Measurements from ENCODE around the gene CDK14. TPM values are rescaled to one million over a fixed set of nuclear protein-coding genes. Genes with fewer than 3 reads are reported as not detected.

The CDK14 gene
- total and polyA plus RNA-seq, 2 donors (not counting 1 experiment from before 2014, with no cell fraction given) = 42.1 to 167 TPM

DNA sequence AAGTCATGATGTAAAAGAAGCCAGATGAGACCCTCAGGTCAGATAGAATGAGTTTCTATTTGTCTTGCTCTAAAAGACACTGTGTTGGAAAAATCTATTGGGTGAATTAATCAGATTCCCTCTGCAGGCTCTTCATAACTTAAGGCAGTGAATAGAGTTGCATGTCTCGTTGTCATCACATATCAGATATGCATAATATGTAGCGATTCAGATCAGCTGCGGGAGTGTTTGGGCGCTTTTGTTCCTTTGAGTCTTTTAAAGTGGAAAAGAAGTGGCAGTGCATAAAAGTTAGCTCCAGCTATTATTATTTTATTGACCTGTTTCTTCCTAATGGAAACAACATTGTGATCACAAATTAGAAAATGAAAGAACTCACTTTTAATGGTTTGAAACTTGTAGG, 84.4 kb downstream of the CDK14 start:
- H3K79me2 ChIP-seq (ENCODE audit: control insufficient read depth, insufficient read depth, low read length) = peaks cover 65% of the 10 kb centered on the region
- H3K9me3 ChIP-seq (ENCODE audit: control extremely low read depth in 1 of 3, control insufficient read depth in 2 of 3, insufficient read depth in 1 of 3, low read length in 2 of 3) = no peaks in the 10 kb centered on the region
- Mint-ChIP-seq H3K27ac (no peak overlapping the region), H3K9me3 (ENCODE audit: insufficient read depth) (no peaks in the 10 kb centered on the region), H3K4me3 (no peak overlapping the region), H3K27me3 (no peaks in the 10 kb centered on the region), H3K4me1 (peaks cover 22% of the 10 kb centered on the region)
- no peak overlapping the region for H3K27ac ChIP-seq (ENCODE audit: low read length in 2 of 2)
- H3K4me3 ChIP-seq (ENCODE audit: control extremely low read depth in 1 of 5, extremely low read depth in 1 of 5, insufficient read depth in 1 of 5, low read depth in 2 of 5, low read length in 4 of 5) = no peak overlapping the region
- no peak for DNase-seq
- no peak overlapping the region for H3K4me2 ChIP-seq (replicated peaks; ENCODE audit: low read depth, low read length, poor library complexity, severe bottlenecking)
- CTCF ChIA-PET = no interaction called here
- no peaks in the 10 kb centered on the region for H3K36me3 ChIP-seq (replicated peaks in 1 of 2; ENCODE audit: control extremely low read depth in 1 of 2, control insufficient read depth in 1 of 2, extremely low read depth in 1 of 2, insufficient read depth in 2 of 2, low read length in 1 of 2)
- no peak overlapping the region for H3K9ac ChIP-seq (ENCODE audit: low read length)
- WGBS (ENCODE audit: insufficient coverage) = no CpG with 5 or more reads among the region's 4 CpGs
- ATAC-seq (ENCODE audit: low read depth) = no peak
- TF ChIP-seq CTCF (IDR thresholded peaks at IDR 0.05) (no peak), EZH2 (IDR thresholded peaks at IDR 0.05; ENCODE audit: borderline replicate concordance, insufficient read depth, low read depth, low read length, poor library complexity, severe bottlenecking) (no peak)
- POLR2A ChIA-PET = no interaction called here
- no peaks in the 10 kb centered on the region for H3K27me3 ChIP-seq (replicated peaks in 1 of 4; ENCODE audit: control extremely low read depth in 1 of 4, control insufficient read depth in 3 of 4, insufficient read depth in 4 of 4, low read length in 3 of 4)
- H2AFZ ChIP-seq (ENCODE audit: insufficient read depth, low read depth, low read length, poor library complexity, severe bottlenecking) = no peak overlapping the region
- intact Hi-C loops (cut with micrococcal nuclease) = no loop called here
- no peaks in the 10 kb centered on the region for H3K4me1 ChIP-seq (ENCODE audit: control insufficient read depth in 2 of 2, insufficient read depth in 2 of 2, low read length in 2 of 2)
- H4K20me1 ChIP-seq (ENCODE audit: control insufficient read depth, insufficient read depth, low read length, poor library complexity, severe bottlenecking) = no peaks in the 10 kb centered on the region

DNA sequence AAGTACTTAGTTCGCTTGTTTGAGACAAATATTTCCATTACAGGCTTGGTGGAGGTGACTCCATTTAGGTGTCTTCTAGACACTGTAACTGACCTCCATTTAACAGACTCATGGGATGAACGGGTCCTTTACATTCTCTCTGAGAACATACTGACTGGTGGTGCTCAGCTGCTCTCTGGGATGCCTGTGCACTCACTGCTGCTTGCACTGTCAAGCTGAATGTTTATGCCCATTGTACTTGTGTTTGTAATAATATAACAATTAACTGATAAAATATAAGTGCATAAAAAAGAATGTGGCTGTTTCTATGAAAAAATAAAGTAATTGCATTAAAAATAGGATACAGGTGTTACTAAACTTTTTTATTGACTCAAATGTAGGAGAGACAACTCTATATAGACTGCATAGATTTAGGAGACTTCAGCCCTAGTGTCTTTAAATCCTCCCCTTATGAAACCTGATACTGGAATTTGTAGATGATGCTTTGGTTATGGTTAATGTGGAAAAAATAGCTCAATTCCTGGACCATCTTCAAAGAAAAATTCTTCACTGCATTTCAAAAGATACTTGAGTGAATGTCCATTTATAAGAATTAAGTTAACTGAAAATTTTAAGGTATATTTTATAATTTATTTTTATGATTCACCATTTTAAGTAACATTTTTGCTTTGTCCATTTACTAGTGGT, 85.4 kb downstream of the CDK14 start:
- Histone ChIP-seq H3K9me3 (ENCODE audit: control extremely low read depth in 1 of 3, control insufficient read depth in 2 of 3, insufficient read depth in 1 of 3, low read length in 2 of 3) (no peaks in the 10 kb centered on the region), H3K4me2 (replicated peaks; ENCODE audit: low read depth, low read length, poor library complexity, severe bottlenecking) (no peak overlapping the region), H3K9ac (ENCODE audit: low read length) (no peak overlapping the region), H3K4me1 (ENCODE audit: control insufficient read depth in 2 of 2, insufficient read depth in 2 of 2, low read length in 2 of 2) (no peaks in the 10 kb centered on the region), H3K36me3 (replicated peaks in 1 of 2; ENCODE audit: control extremely low read depth in 1 of 2, control insufficient read depth in 1 of 2, extremely low read depth in 1 of 2, insufficient read depth in 2 of 2, low read length in 1 of 2) (no peaks in the 10 kb centered on the region), H3K27ac (ENCODE audit: low read length in 2 of 2) (no peak overlapping the region), H2AFZ (ENCODE audit: insufficient read depth, low read depth, low read length, poor library complexity, severe bottlenecking) (no peak overlapping the region), H4K20me1 (ENCODE audit: control insufficient read depth, insufficient read depth, low read length, poor library complexity, severe bottlenecking) (no peaks in the 10 kb centered on the region), H3K79me2 (ENCODE audit: control insufficient read depth, insufficient read depth, low read length) (peaks cover 57% of the 10 kb centered on the region), H3K4me3 (ENCODE audit: control extremely low read depth in 1 of 5, extremely low read depth in 1 of 5, insufficient read depth in 1 of 5, low read depth in 2 of 5, low read length in 4 of 5) (no peak overlapping the region), H3K27me3 (replicated peaks in 1 of 4; ENCODE audit: control extremely low read depth in 1 of 4, control insufficient read depth in 3 of 4, insufficient read depth in 4 of 4, low read length in 3 of 4) (no peaks in the 10 kb centered on the region)
- no peak for ATAC-seq (ENCODE audit: low read depth)
- CTCF ChIA-PET = interaction anchor here (0.6 kb wide), 1 partner anchor 582 kb away, joined by 3 read pairs; no protein-coding TSS in a partner anchor
- POLR2A ChIA-PET = no interaction called here
- Mint-ChIP-seq H3K27me3 (no peaks in the 10 kb centered on the region), H3K9me3 (ENCODE audit: insufficient read depth) (no peaks in the 10 kb centered on the region), H3K4me3 (no peak overlapping the region), H3K27ac (no peak overlapping the region), H3K4me1 (peaks cover 19% of the 10 kb centered on the region)
- DNase-seq = no peak
- intact Hi-C loops (cut with micrococcal nuclease) = no loop called here
- no peak for TF ChIP-seq CTCF (IDR thresholded peaks at IDR 0.05)
- TF ChIP-seq EZH2 (IDR thresholded peaks at IDR 0.05; ENCODE audit: borderline replicate concordance, insufficient read depth, low read depth, low read length, poor library complexity, severe bottlenecking) = no peak
- WGBS (ENCODE audit: insufficient coverage) = 100% methylated on average over 2 of the region's 2 CpGs
